Activated CD4-positive, alpha-beta T cell treated with anti-CD3 and anti-CD28 coated beads for 48 hours (primary cell): Measurements from ENCODE around the gene NFATC2.
A peak's percentile ranks its signal among the peaks of the same experiment; 100 is the strongest.
"Not testable (repeated sequence)": the region's sequence is repeated elsewhere in the genome, so short reads cannot be mapped to it uniquely, and the experiment has no call there.

ENCODE experiments used
- DNase-seq: peaks from one replicate; pipeline ENCODE4 v3.0.0-alpha.2; 2020

NFATC2 gene

DNA sequence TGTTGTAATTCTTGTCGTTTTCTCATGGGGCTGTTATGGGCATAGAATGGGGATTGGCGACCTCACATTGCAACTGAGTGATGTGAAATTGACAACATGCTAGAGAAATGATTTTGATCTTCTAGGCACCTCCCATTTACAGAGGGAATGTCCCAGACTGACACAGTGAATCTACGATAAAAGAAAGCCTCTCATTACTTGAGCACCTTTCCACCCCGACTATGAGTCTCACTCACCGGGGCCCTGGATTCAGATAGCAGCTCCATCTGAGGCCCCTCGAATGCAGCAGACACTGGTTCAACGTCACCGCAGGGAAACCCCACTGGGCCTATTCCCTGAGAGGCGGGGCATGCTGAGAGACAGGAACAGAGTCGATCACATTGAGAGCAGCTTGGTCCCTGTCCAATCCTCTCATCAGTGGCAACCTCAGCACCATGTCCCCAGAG is 49.1 kb downstream of the NFATC2 start:
- DNase-seq: peak; percentile 67

DNA sequence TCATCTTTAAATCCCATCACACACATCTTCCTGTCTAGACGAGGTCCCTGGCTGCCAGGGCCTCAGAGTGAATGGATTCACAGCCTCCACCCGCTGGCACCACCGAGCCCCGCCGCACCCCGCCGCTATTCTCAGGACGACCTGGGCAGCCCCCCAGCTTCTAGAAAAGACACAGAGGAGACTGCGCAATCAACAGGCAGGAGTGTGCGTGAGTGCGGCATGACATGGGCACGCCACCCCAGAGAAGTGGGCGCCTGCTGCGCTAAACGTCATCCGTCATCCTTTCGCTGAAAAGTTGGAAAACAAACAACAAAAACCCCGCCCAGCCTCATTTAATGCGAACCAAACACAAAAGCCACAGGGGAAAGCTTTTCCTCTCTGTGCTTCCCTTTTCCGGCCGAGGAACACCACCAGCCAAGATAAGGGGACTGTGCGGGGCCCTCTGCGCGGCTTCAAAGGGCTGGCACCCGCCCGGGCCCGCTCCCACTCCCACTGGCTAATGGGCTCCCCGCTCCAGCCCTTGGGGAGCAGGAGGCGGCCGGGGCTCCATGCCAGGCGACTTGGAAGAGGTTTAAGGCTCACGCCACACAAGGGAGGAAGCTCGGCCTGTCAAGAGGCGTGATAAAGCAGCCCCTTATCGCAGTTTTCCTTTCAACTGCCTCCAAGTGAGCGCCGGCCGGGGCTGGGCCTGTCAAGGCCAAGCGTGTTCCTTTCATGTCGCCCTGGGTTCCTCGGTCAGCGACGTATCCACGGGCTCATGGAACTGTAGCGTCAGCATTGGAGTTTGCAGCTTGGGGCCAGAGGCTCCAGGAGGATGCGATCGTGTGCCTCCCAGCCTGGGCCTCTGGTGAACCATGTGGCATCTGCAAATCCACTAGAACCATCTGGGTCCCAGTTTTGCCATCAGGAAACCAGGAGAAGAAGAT is 50.1 kb downstream of the NFATC2 start:
- DNase-seq: no peak

DNA sequence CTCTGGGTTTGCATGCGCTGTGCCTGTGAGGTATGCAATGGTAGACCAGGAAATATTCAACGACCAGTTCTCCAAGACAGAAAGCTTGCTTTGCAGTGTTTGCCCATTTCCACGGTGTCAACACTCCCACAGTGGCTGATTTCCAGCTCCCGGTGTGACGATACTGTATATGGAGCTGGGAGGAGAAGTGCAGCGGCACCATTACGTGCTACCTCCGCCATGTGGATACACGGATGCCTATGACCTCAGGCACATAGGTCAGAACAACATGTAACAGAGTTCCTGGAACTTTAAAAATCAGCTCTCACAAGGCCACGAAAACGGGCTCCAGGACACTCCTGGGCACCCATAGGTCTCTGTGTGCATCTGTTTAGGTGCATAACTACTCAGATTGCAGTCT is 51.1 kb downstream of the NFATC2 start:
- DNase-seq: no peak

DNA sequence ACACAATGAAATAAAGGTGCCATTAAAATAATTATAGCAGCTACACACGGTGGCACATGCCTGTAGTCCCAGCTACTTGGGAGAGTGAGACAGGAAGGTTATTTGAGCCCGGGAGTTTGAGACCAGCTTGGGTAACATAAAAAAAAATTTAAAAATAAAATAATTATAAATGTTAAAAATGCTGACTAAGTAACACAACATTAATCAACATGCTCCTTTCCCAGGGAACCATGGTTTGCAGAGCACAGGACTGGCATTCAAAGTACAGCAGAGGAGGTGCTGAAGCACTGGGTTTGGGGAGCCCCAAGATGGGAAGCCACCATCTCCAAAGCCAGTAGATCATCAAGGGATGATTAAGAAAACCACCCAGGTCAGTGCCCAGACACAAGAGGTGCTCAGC is 51.9 kb downstream of the NFATC2 start:
- DNase-seq: no peak

DNA sequence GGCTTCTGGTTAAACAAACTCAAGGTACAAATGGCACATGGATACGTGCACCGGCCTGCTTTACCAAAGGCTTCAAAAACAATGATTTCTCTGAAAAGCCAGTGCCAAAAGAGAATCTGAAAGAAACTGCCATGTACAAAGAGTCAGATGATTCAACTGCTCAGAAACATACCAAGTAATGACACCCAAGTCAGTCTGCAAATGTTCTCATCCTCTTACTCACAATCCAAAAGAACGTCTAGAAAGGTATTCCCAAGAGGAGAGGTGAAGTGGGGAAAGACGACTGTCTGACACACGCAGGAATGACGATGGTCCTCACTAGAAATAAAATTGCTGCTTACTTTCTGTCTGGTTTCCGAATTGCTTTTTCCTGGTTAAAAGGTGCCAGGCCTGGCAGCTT is 52.9 kb downstream of the NFATC2 start:
- no peak for DNase-seq

- no peak for DNase-seq
Observed at GRCh38 chr20:51488331-51488730, 54.2 kb downstream of the NFATC2 start.

DNA sequence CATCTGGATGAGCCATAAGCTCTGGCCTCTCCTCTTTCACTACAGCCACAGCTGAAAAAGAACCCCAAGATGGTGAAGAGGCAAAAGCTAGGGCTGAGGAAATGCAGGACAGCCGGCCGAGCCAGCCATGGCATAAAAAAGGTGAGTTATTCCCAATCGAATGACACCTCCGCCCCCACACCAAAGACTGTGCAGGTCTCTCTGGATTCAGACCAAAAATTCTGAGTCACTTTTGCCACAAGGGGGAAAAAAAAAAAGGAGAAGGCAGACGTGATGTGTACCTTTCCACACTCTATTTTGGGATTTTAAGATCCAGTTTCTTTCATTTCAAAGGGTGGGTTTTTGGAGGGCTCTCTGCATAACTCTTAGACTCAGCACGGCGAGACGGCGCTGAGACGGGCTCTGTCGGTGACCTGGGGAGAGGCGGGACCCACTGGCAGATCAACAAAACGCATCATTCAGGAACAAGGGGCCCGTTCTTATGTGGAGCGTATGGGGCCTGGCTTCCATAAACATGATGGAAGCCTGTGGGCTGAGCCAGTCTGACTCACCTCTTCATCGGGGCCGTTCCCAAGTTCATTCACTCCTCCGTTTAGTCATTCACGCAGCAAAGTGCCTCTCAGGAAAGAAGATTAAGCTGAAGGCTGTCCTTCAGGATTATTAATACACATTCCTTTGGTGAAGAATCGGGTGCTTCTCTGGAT is 54.8 kb downstream of the NFATC2 start:
- DNase-seq: no peak

GRCh38 chr20:51487076-51487475 is 55.4 kb downstream of the NFATC2 start:
- no peak for DNase-seq

DNA sequence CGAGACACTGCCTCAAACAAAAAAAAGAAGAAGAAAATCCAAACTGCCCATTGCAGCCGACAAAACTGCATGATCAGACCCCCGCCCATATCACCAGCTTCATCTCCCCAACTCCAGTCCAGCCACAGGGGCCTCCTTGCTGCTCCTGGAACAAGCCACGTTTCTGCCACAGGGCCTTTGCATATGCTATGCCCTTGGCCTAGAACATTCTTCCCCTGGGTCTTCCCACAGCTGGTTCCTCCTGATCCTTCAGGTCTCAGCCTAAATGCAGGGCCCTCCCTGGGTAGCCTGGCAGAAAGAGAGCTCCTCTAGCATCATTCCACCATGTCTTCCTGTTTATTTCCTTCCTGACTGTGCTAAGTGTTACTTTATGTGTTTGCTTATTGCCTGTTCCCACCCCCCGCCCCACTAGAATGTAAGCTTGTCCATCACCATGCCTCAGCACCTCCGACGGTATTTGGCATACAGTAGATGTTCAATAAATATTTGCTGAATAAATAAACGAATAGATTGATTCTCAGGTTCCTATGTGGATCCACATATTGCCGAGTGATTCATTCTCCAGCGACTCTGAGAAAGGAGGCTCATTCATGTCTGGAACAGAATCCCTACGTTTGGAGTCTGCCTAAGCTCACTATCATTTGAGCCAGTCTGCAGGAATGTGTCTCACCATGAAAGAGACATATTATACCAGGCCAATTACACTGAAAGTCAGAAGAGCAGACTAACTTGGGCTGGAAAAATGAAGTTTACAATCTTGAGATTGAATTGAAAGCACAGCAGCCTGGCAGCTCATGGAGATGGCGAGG is 56.1 kb downstream of the NFATC2 start:
- DNase-seq: no peak

DNA sequence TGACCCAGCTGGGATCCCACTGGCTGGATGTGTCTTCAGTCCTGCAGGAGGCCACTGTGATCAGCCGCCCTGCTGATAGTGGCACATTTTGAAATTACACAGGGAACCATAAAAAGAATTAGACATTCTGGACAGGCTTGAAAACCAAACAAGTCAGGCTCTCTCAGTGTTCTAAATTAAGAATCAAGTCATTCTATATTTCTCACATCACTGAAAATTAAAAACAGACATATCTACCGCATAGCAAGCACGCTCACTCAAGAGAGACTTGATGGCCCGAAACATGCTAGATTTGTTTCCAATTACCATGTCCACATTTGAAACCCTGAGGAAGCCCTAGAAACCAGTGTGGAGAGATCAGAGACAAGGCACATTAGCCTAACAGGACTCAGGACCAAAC is 57.7 kb downstream of the NFATC2 start:
- DNase-seq: no peak

- no peak for DNase-seq
Observed at GRCh38 chr20:51484141-51484815, 58.2 kb downstream of the NFATC2 start.

DNA sequence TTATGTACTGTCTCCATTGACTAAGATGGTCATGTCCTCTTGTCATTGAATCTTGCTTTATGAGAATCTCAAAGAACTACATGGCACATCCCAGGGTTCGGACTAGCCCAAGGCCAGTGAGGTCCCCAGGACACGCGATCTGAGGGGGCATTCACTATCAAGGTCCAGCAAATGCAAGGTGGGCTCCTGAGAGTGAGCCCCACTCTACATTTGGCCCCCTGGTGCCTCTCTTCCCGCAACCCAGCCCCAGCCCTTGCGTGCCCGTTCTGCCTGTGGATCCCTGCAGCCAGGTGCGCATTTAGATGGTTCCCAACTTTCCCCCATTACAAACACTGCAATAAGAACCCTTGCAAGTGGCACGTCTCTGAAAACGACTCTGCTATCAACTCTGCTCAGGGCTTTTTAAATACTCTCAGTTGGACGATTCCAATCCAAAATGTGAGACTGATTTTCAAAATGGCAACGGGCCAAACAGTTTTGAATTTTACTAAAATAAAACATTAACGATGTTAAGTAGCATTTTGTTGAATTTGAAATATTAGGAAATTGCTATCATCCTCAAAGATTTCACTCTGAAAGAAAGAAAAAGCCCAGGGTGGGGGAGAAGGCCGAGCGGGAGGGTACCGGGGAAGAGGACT is 59.6 kb downstream of the NFATC2 start:
- DNase-seq: no peak

GRCh38 chr20:51481341-51481914 is 61.1 kb downstream of the NFATC2 start:
- peak; percentile 72 for DNase-seq

DNA sequence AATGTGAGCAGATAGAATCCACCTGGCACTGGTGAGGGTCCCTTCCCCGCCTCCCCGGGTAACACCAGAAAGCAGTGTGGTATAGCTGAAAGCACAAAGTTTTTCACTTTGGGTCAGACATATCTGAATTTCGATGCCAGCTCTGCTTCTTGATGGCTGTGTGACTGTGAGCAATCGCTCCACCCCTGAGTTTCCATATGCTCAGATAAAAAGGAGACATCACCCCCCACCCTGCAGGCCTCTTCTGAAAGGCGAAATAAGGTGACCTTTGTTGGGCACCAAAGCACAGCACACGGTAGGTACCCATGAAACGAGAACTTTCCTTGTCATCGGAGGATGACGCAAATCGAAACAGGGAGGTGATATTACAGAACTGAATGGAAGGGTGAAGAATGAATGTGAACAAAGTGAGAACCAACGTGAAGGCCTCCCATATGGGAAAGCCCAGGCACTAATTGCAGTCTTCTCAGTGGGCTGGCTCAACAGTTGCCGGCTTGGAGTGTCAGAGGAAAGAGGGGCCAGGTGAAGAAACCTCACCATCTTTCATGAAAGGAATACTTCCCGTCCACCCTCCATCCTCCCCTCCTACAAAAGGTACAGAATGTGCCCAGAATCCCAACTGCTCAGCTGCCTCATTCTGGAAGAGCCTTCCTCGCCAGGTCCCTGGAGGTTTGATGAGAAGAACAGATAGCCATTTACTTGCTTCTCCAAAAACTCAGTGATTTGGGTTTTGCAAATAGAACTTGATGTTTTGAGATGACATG is 61.8 kb downstream of the NFATC2 start:
- DNase-seq: peak; percentile 88

- not testable (repeated sequence) for DNase-seq
Observed at GRCh38 chr20:51476106-51476505, 66.4 kb downstream of the NFATC2 start.

DNA sequence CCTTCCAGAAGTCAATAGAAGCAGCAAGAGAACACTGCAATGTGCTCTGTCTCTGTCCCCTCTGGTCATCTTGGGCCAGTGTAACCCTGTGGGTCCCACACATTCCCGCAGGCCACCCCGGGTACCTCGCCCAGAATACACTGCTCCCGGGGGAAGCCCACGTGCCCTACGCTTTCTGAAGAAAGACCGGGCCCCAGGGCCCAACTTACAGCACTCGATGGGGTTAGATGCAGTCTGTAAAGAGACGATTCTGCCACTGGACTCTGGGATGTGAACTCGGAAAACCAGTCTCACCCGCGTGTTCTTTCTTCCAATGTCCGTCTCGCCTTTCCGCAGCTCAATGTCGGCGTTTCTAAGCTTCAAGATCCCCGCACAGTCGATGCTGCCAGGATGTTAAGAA is 68.7 kb downstream of the NFATC2 start:
- no peak for DNase-seq

DNA sequence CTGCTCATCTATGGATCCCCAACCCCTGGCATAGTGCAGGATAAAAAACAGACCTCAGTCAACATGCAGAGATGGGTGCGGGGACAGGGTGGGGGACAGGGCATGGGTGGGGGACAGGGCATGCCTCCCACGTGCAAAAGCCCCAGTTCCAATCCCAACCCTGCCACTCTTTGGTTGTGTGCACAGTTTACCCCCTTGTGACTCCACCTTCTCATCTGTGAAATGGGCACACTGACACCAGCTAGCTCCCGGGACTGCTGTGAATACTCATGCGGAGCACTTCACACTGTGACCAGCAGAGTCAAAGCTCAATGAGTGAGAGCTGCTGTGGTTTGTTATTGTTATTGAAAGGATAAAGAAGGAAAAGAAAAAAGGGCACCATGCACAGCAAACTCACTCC is 69.3 kb downstream of the NFATC2 start:
- no peak for DNase-seq

GRCh38 chr20:51470907-51471411 is 71.6 kb downstream of the NFATC2 start:
- DNase-seq: peak; percentile 52

DNA sequence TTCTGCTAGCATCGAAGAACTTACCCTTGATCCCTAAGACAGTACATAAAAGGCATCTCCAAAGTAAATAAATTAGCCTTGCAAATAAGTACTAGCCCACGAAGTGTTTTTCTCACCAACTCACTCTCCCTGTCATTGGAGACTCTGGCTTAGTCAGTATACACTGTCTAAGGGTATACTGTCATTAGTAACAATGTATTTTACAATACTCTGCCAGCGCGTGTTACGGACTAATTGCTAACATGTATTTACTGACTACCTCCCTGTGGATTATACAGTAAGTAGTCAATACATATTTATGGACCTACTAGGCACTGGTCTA is 72.1 kb downstream of the NFATC2 start:
- no peak for DNase-seq

GRCh38 chr20:51469578-51470498 is 72.7 kb downstream of the NFATC2 start:
- DNase-seq: no peak
